HEK293 (cell line): ENCODE measurements around the gene SCART1.

ENCODE experiments used
- CTCF ChIA-PET: fragments of 350-600 bp; formaldehyde crosslinking; extraction: SDS; loops from one replicate; lab custom pipeline; 2021; ENCODE audit warnings: antibody characterized with exemption; lab: Yijun Ruan, JAX
- POLR2A ChIA-PET: fragments of 300-600 bp; formaldehyde crosslinking; extraction: SDS; loops from one replicate; lab custom pipeline; 2020; ENCODE audit warnings: antibody characterized with exemption, inconsistent platforms; lab: Yijun Ruan, JAX
- H3K27ac ChIP-seq: fragments of 200-500 bp; sonication (Bioruptor generic); 2 replicates; pipeline ENCODE4 v1.5.1; 2014; ENCODE audit warnings: low read depth, low read length, control low read depth, inconsistent platforms; ENCODE audit errors: extremely low read depth
- H3K36me3 ChIP-seq, 2 experiments: fragments of 200-500 bp in 1 of 2; sonication (Bioruptor generic) in 1 of 2; 1 replicate in 1 of 2; 2 replicates in 1 of 2; pipeline ENCODE4 v1.5.1; 2014 to 2017; ENCODE audit warnings: inconsistent platforms in 2 of 2, low read length in 2 of 2; ENCODE audit not compliant: control insufficient read depth in 2 of 2, insufficient read depth in 1 of 2
- H3K4me1 ChIP-seq: fragments of 200-500 bp; sonication (Bioruptor generic); 2 replicates; pipeline ENCODE4 v1.5.1; 2014; ENCODE audit warnings: mild to moderate bottlenecking, low read length, inconsistent platforms; ENCODE audit not compliant: control insufficient read depth, insufficient read depth
- H3K4me3 ChIP-seq: 2 replicates; pipeline ENCODE4 v1.5.1; 2011; ENCODE audit warnings: low read depth, mild to moderate bottlenecking, control low read depth, low read length, moderate library complexity
- H3K9me3 ChIP-seq: fragments of 200-500 bp; sonication (Bioruptor generic); 2 replicates; pipeline ENCODE4 v1.5.1; 2014; ENCODE audit warnings: low read depth, low read length, inconsistent platforms; ENCODE audit not compliant: control insufficient read depth, insufficient read depth
- HOXA7 ChIP-seq: sonication (generic); formaldehyde crosslinking; IDR thresholded peaks from 2 replicates; pipeline ENCODE4 v1.8.1; 2022; ENCODE audit warnings: missing genetic modification reagents, borderline replicate concordance
- HOXD13 ChIP-seq: sonication (generic); formaldehyde crosslinking; IDR thresholded peaks from 2 replicates; pipeline ENCODE4 v1.8.0; 2022; ENCODE audit warnings: missing genetic modification reagents, borderline replicate concordance
- KLF1 ChIP-seq: fragments of 450-650 bp; formaldehyde crosslinking; IDR thresholded peaks from 2 replicates; pipeline ENCODE4 v1.5.1; 2016; ENCODE audit warnings: missing biosample characterization, missing genetic modification characterization
- PRDM1 ChIP-seq: fragments of 450-650 bp; formaldehyde crosslinking; IDR thresholded peaks from 2 replicates; pipeline ENCODE4; 2016; ENCODE audit warnings: missing biosample characterization, missing genetic modification characterization
- RBAK ChIP-seq: fragments of 450-650 bp; formaldehyde crosslinking; IDR thresholded peaks from 2 replicates; pipeline ENCODE4 v1.5.1; 2016; ENCODE audit warnings: missing biosample characterization, missing genetic modification characterization
- SETDB1 ChIP-seq: IDR thresholded peaks from one replicate; pipeline ENCODE4 v1.6.1; 2017; ENCODE audit warnings: mild to moderate bottlenecking, low read length, moderate library complexity, mixed read lengths; ENCODE audit not compliant: insufficient read length
- WT1 ChIP-seq: fragments of 450-650 bp; formaldehyde crosslinking; IDR thresholded peaks from 2 replicates; pipeline ENCODE4 v1.5.1; 2016; ENCODE audit warnings: missing biosample characterization, missing genetic modification characterization
- ZBTB7A ChIP-seq: fragments of 450-650 bp; formaldehyde crosslinking; IDR thresholded peaks from 2 replicates; pipeline ENCODE4 v1.5.1; 2016; ENCODE audit warnings: low read depth, missing biosample characterization, missing genetic modification characterization
- ZFP3 ChIP-seq: fragments of 450-650 bp; formaldehyde crosslinking; IDR thresholded peaks from 2 replicates; pipeline ENCODE4 v1.5.1; 2016; ENCODE audit warnings: low read depth, missing biosample characterization, missing genetic modification characterization
- ZNF2 ChIP-seq: fragments of 450-650 bp; formaldehyde crosslinking; IDR thresholded peaks from 2 replicates; pipeline ENCODE4 v1.5.1; 2016; ENCODE audit warnings: missing biosample characterization, missing genetic modification characterization
- ZNF266 ChIP-seq: fragments of 450-650 bp; formaldehyde crosslinking; IDR thresholded peaks from 2 replicates; pipeline ENCODE4 v1.5.1; 2016; ENCODE audit warnings: missing biosample characterization, missing genetic modification characterization, low read depth
- ZNF280D ChIP-seq: fragments of 450-650 bp; formaldehyde crosslinking; IDR thresholded peaks from 2 replicates; pipeline ENCODE4 v1.5.1; 2016; ENCODE audit warnings: missing biosample characterization, missing genetic modification characterization
- ZNF37A ChIP-seq: fragments of 450-650 bp; IDR thresholded peaks from 2 replicates; pipeline ENCODE4 v1.5.1; 2018; ENCODE audit warnings: missing biosample characterization, missing genetic modification characterization
- ZNF610 ChIP-seq: fragments of 450-650 bp; formaldehyde crosslinking; IDR thresholded peaks from 2 replicates; pipeline ENCODE4 v1.5.1; 2016; ENCODE audit warnings: missing biosample characterization, missing genetic modification characterization, borderline replicate concordance
- ZNF664 ChIP-seq: fragments of 450-650 bp; formaldehyde crosslinking; IDR thresholded peaks from 2 replicates; pipeline ENCODE4 v1.5.1; 2016; ENCODE audit warnings: missing biosample characterization, missing genetic modification characterization
- ZNF670 ChIP-seq: fragments of 450-650 bp; formaldehyde crosslinking; IDR thresholded peaks from 2 replicates; pipeline ENCODE4 v1.5.1; 2016; ENCODE audit warnings: missing biosample characterization, missing genetic modification characterization, low read depth
- ZNF830 ChIP-seq: fragments of 450-650 bp; IDR thresholded peaks from 2 replicates; pipeline ENCODE4 v1.5.0; 2018; ENCODE audit warnings: missing biosample characterization, missing genetic modification characterization, low read depth, mild to moderate bottlenecking, moderate library complexity
- ZSCAN5A ChIP-seq: fragments of 450-650 bp; formaldehyde crosslinking; IDR thresholded peaks from 2 replicates; pipeline ENCODE4 v1.5.1; 2016; ENCODE audit warnings: missing biosample characterization, missing genetic modification characterization

SCART1 gene

GRCh38 chr10:133481657-133482056, 27.9 kb downstream of the SCART1 start:
- Histone ChIP-seq H3K4me3 (no peak overlapping the region), H3K9me3 (no peaks in the 10 kb centered on the region), H3K27ac (no peak overlapping the region), H3K4me1 (no peaks in the 10 kb centered on the region), H3K36me3 (no peaks in the 10 kb centered on the region)
- POLR2A ChIA-PET: no interaction called here
- TF ChIP-seq ZNF37A (tag by site-specific recombination) (no peak), ZBTB7A (tag by site-specific recombination) (no peak), ZNF266 (tag by site-specific recombination) (no peak), WT1 (tag by site-specific recombination) (no peak), PRDM1 (tag by site-specific recombination) (no peak), ZSCAN5A (tag by site-specific recombination) (no peak), HOXD13 (CRISPR knock-in tag) (no peak), ZNF280D (no peak), KLF1 (tag by site-specific recombination) (no peak), ZNF664 (no peak), HOXA7 (CRISPR knock-in tag) (no peak)
- CTCF ChIA-PET: no interaction called here

- Histone ChIP-seq H3K4me3 (no peak overlapping the region), H3K27ac (no peak overlapping the region), H3K4me1 (no peaks in the 10 kb centered on the region), H3K36me3 (no peaks in the 10 kb centered on the region), H3K9me3 (no peaks in the 10 kb centered on the region; the same call in 1 of the 2 replicates)
- POLR2A ChIA-PET: no interaction called here
- CTCF ChIA-PET: interaction anchor here (1.0 kb wide), 1 partner anchor 155 kb away, joined by 4 read pairs; no protein-coding TSS in a partner anchor
- TF ChIP-seq ZNF610: no peak
- no peak for TF ChIP-seq ZNF2 (tag by site-specific recombination)
These were observed 31.1 kb downstream of the SCART1 start for GRCh38 chr10:133484818-133485217.

- Histone ChIP-seq H3K9me3 (no peaks in the 10 kb centered on the region; the same call in 1 of the 2 replicates), H3K27ac (no peak overlapping the region), H3K4me3 (no peak overlapping the region), H3K36me3 (no peaks in the 10 kb centered on the region), H3K4me1 (no peaks in the 10 kb centered on the region)
- CTCF ChIA-PET: no interaction called here
- TF ChIP-seq SETDB1 (peak; percentile 92), ZNF830 (tag by site-specific recombination) (no peak)
- POLR2A ChIA-PET: no interaction called here
These were observed 33.3 kb downstream of the SCART1 start for GRCh38 chr10:133487085-133487484.

- Histone ChIP-seq H3K27ac (no peak overlapping the region), H3K9me3 (no peaks in the 10 kb centered on the region; the same call in 1 of the 2 replicates), H3K36me3 (no peaks in the 10 kb centered on the region), H3K4me3 (no peak overlapping the region), H3K4me1 (no peaks in the 10 kb centered on the region)
- ChIA-PET POLR2A (no interaction called here), CTCF (no interaction called here)
- TF ChIP-seq ZNF670 (tag by site-specific recombination) (no peak), RBAK (tag by site-specific recombination) (no peak), ZFP3 (no peak)
These were observed 34.6 kb downstream of the SCART1 start for GRCh38 chr10:133488354-133488753.
